ENCODE data around the gene MEDAG. TPM values are rescaled to one million over a fixed set of nuclear protein-coding genes. Genes with fewer than 3 reads are reported as not detected.
A peak's percentile ranks its signal among the peaks of the same experiment; 100 is the strongest.

MEDAG gene
- polyA plus RNA-seq, 1 of the 3 experiments (the other 2 are of a cell fraction): not detected

- no peaks in the 10 kb centered on the region for H3K36me3 ChIP-seq (replicated peaks in 1 of 2; ENCODE audit: control insufficient read depth in 1 of 2, insufficient read depth in 2 of 2, low read length in 1 of 2)
- peak; percentile 71 for DNase-seq
- H3K4me2 ChIP-seq: peak overlapping the region; percentile 61
- POLR2A ChIA-PET: interaction anchor here (0.6 to 3.2 kb wide), 7 partner anchors 13 to 285 kb away, joined by 3 to 13 read pairs (median 5); no protein-coding TSS in a partner anchor
- no peaks in the 10 kb centered on the region for H3K27me3 ChIP-seq (ENCODE audit: insufficient read depth)
- H3K27ac ChIP-seq (ENCODE audit: low read depth in 2 of 2, low read length in 1 of 2): peak overlapping the region; percentile 97 to 99
- TF ChIP-seq CHD2 (IDR thresholded peaks at IDR 0.05; ENCODE audit: low read length, partially characterized antibody) (peak; percentile 45), NFIC (IDR thresholded peaks at IDR 0.05; ENCODE audit: borderline replicate concordance) (peak; percentile 27; the same call in 1 of the 2 replicates), FOXM1 (IDR thresholded peaks at IDR 0.05; ENCODE audit: low read depth) (no peak), TAF1 (IDR thresholded peaks at IDR 0.05; ENCODE audit: borderline replicate concordance, low read depth, low read length) (no peak), MAX (IDR thresholded peaks at IDR 0.05; ENCODE audit: low read depth) (0 out of 2 replicates have a peak, but pooled peaks have one; percentile 14), TEAD4 (IDR thresholded peaks at IDR 0.05; ENCODE audit: borderline replicate concordance, insufficient read depth) (peak; percentile 61; the same call in 1 of the 2 replicates), RCOR1 (IDR thresholded peaks at IDR 0.05; ENCODE audit: low read length) (no peak), JUND (IDR thresholded peaks at IDR 0.05) (peak; percentile 38; the same call in 1 of the 2 replicates), FOSL2 (IDR thresholded peaks at IDR 0.05; ENCODE audit: borderline replicate concordance, low read depth) (no peak; the same call in 1 of the 2 replicates), RFX5 (IDR thresholded peaks at IDR 0.05; ENCODE audit: low read length) (no peak), EZH2phosphoT487 (IDR thresholded peaks at IDR 0.05; ENCODE audit: borderline replicate concordance, low read depth) (no peak), SIN3A (IDR thresholded peaks at IDR 0.05; ENCODE audit: borderline replicate concordance, low read depth, low read length) (no peak), USF2 (IDR thresholded peaks at IDR 0.05; ENCODE audit: borderline replicate concordance, low read depth, low read length) (no peak), TCF12 (IDR thresholded peaks at IDR 0.05) (peak; percentile 67), EP300 (IDR thresholded peaks at IDR 0.05; ENCODE audit: borderline replicate concordance in 1 of 2, low read depth in 1 of 2, low read length in 1 of 2) (peak; percentile 65 to 70; a peak in 3 of 4 replicates), POLR2AphosphoS5 (IDR thresholded peaks at IDR 0.05; ENCODE audit: low read depth, low read length) (peak; percentile 28; the same call in 1 of the 2 replicates)
- TF ChIP-seq, protein P1, sequence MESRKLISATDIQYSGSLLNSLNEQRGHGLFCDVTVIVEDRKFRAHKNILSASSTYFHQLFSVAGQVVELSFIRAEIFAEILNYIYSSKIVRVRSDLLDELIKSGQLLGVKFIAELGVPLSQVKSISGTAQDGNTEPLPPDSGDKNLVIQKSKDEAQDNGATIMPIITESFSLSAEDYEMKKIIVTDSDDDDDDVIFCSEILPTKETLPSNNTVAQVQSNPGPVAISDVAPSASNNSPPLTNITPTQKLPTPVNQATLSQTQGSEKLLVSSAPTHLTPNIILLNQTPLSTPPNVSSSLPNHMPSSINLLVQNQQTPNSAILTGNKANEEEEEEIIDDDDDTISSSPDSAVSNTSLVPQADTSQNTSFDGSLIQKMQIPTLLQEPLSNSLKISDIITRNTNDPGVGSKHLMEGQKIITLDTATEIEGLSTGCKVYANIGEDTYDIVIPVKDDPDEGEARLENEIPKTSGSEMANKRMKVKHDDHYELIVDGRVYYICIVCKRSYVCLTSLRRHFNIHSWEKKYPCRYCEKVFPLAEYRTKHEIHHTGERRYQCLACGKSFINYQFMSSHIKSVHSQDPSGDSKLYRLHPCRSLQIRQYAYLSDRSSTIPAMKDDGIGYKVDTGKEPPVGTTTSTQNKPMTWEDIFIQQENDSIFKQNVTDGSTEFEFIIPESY (IDR thresholded peaks at IDR 0.05; ENCODE audit: borderline replicate concordance, low read depth): no peak
- CTCF ChIA-PET: interaction anchor here (0.6 to 4.2 kb wide), 36 partner anchors 8 to 732 kb away, joined by 3 to 36 read pairs (median 4); no protein-coding TSS in a partner anchor
- no peak overlapping the region; a peak in 1 of 4 replicates for H3K4me3 ChIP-seq (ENCODE audit: low read depth in 2 of 2, low read length in 1 of 2)
- H3K9ac ChIP-seq: peak overlapping the region; percentile 72
- H3K79me2 ChIP-seq (ENCODE audit: insufficient read depth): no peaks in the 10 kb centered on the region
- peak overlapping the region; percentile 69 for H2AFZ ChIP-seq (ENCODE audit: low read depth)
- no peaks in the 10 kb centered on the region for H3K9me3 ChIP-seq
- no peaks in the 10 kb centered on the region for H3K9me2 ChIP-seq
- peaks cover 42% of the 10 kb centered on the region for H3F3A ChIP-seq (replicated peaks; ENCODE audit: insufficient read depth)
- WGBS (ENCODE audit: low lambda C conversion rate): 38% methylated on average over 5 of the region's 5 CpGs
- peaks cover 41 to 42% of the 10 kb centered on the region in 2 experiments for H3K4me1 ChIP-seq (ENCODE audit: control insufficient read depth in 1 of 2, insufficient read depth in 2 of 2, low read depth in 1 of 2, low read length in 1 of 2)
- H4K20me1 ChIP-seq (ENCODE audit: insufficient read depth): no peaks in the 10 kb centered on the region
Observed at GRCh38 chr13:30864433-30865122, 41.5 kb upstream of the MEDAG start.
